HG03460 (cell line): ENCODE data around the gene CYTIP.
"Not testable (repeated sequence)": the region's sequence is repeated elsewhere in the genome, so short reads cannot be mapped to it uniquely, and the experiment has no call there.

Experiments used
- ATAC-seq: cut with Tn5 transposase; IDR thresholded peaks from one replicate; pipeline ENCODE4 v1.9.1; 2021; ENCODE audit not compliant: unreplicated experiment

CYTIP gene

GRCh38 chr2:157386747-157387146, 57.1 kb downstream of the CYTIP start:
- ATAC-seq, result no peak

- ATAC-seq, result no peak
Measured at GRCh38 chr2:157386247-157386646, 57.6 kb downstream of the CYTIP start.

GRCh38 chr2:157377861-157378260, 66.0 kb downstream of the CYTIP start:
- ATAC-seq, result no peak

GRCh38 chr2:157376041-157376440, 67.8 kb downstream of the CYTIP start:
- no peak for ATAC-seq

- no peak for ATAC-seq
Measured at GRCh38 chr2:157375384-157375783, 68.5 kb downstream of the CYTIP start.

- not testable (repeated sequence) for ATAC-seq
Measured at GRCh38 chr2:157368508-157368907, 75.4 kb downstream of the CYTIP start.

- no peak for ATAC-seq
Measured at GRCh38 chr2:157367704-157368103, 76.2 kb downstream of the CYTIP start.
